SK-N-SH treated with all-trans-retinoic acid at 6 μM for 48 hours (cell line): ENCODE measurements around the gene LEMD2.

ENCODE experiments used
- ARNTL ChIP-seq: fragments of 450-650 bp; formaldehyde crosslinking; IDR thresholded peaks from 2 replicates; pipeline ENCODE4 v1.5.0; 2020; ENCODE audit warnings: low read depth, mild to moderate bottlenecking, moderate library complexity, borderline replicate concordance
- CREB5 ChIP-seq: fragments of 250-450 bp; sonication (Bioruptor Pico); IDR thresholded peaks from 2 replicates; pipeline ENCODE4 v1.5.1; 2020; ENCODE audit warnings: low read depth, mild to moderate bottlenecking, moderate library complexity
- ESRRG ChIP-seq: fragments of 250-450 bp; sonication (Bioruptor Pico); IDR thresholded peaks from 2 replicates; pipeline ENCODE4 v1.6.1; 2021; ENCODE audit warnings: mild to moderate bottlenecking
- GLIS3 ChIP-seq: fragments of 250-450 bp; sonication (Bioruptor Pico); IDR thresholded peaks from 2 replicates; pipeline ENCODE4 v1.5.0; 2020; ENCODE audit warnings: mild to moderate bottlenecking, moderate library complexity
- ISL1 ChIP-seq: fragments of 250-450 bp; sonication (Bioruptor Pico); IDR thresholded peaks from 2 replicates; pipeline ENCODE4 v2.1.2; 2022; ENCODE audit warnings: mild to moderate bottlenecking, moderate library complexity
- POU6F1 ChIP-seq: fragments of 250-450 bp; sonication (Bioruptor Pico); IDR thresholded peaks from 2 replicates; pipeline ENCODE4 v1.8.0; 2021; ENCODE audit warnings: low read depth, mild to moderate bottlenecking, moderate library complexity, borderline replicate concordance
- ZC3H10 ChIP-seq: fragments of 250-450 bp; sonication (Bioruptor Pico); IDR thresholded peaks from 2 replicates; pipeline ENCODE4 v1.5.1; 2021; ENCODE audit warnings: mild to moderate bottlenecking, moderate library complexity
- ZFP3 ChIP-seq: fragments of 250-450 bp; sonication (Bioruptor Pico); IDR thresholded peaks from 2 replicates; pipeline ENCODE4 v1.5.0; 2020; ENCODE audit warnings: mild to moderate bottlenecking, moderate library complexity

- no peak for TF ChIP-seq GLIS3 (CRISPR knock-in tag)
- no peak for TF ChIP-seq ISL1 (CRISPR knock-in tag)
- TF ChIP-seq POU6F1 (CRISPR knock-in tag) = no peak
- no peak for TF ChIP-seq CREB5
- TF ChIP-seq ARNTL (CRISPR knock-in tag) = no peak
- TF ChIP-seq ZFP3 = no peak
- no peak for TF ChIP-seq ZC3H10 (CRISPR knock-in tag)
- TF ChIP-seq ESRRG (CRISPR knock-in tag) = no peak
These were observed 28.9 kb downstream of the LEMD2 start for GRCh38 chr6:33759887-33760629.
